Neural cell (in vitro differentiated cells): ENCODE data around the gene MS4A6E. TPM values are rescaled to one million over a fixed set of nuclear protein-coding genes. Genes with fewer than 3 reads are reported as not detected.
"Not testable (repeated sequence)": the region's sequence is repeated elsewhere in the genome, so short reads cannot be mapped to it uniquely, and the experiment has no call there.

Experiments used
- H2AFZ ChIP-seq: fragments of 200-600, 300-800 bp; sonication (generic), shearing (Covaris generic); 2 replicates; pipeline ENCODE4 v1.6.0; 2014; ENCODE audit warnings: low read depth, mild to moderate bottlenecking, antibody characterized with exemption, low read length, moderate library complexity
- H3F3A ChIP-seq: fragments of 200-600 bp; shearing (Covaris generic); 2 replicates; pipeline ENCODE4 v1.6.1; 2016; ENCODE audit warnings: mild to moderate bottlenecking, moderate library complexity, mixed read lengths, antibody characterized with exemption, low read length; ENCODE audit not compliant: insufficient read depth, poor library complexity, severe bottlenecking
- H3K27ac ChIP-seq: fragments of 200-600, 300-800 bp; sonication (generic), shearing (Covaris generic); 2 replicates; pipeline ENCODE4 v1.5.1; 2014; ENCODE audit warnings: mild to moderate bottlenecking, low read length, moderate library complexity
- H3K27me3 ChIP-seq: fragments of 300-800, 200-600 bp; sonication (generic), shearing (Covaris generic); 2 replicates; pipeline ENCODE4 v1.6.0; 2014; ENCODE audit warnings: mild to moderate bottlenecking, low read depth, low read length, moderate library complexity; ENCODE audit not compliant: insufficient read depth
- H3K36me3 ChIP-seq: fragments of 300-800, 200-600 bp; sonication (generic), shearing (Covaris generic); 2 replicates; pipeline ENCODE4 v1.5.1; 2014; ENCODE audit warnings: mild to moderate bottlenecking, antibody characterized with exemption, low read length, moderate library complexity; ENCODE audit not compliant: insufficient read depth
- H3K4me2 ChIP-seq: fragments of 300-800, 200-600 bp; sonication (generic), shearing (Covaris generic); 2 replicates; pipeline ENCODE4 v1.6.0; 2014; ENCODE audit warnings: mild to moderate bottlenecking, low read length
- H3K4me3 ChIP-seq: fragments of 300-800, 200-600 bp; sonication (generic), shearing (Covaris generic); 2 replicates; pipeline ENCODE4 v1.5.1; 2014; ENCODE audit warnings: mild to moderate bottlenecking, low read length, moderate library complexity
- H3K79me2 ChIP-seq: fragments of 200-600 bp; shearing (Covaris generic); replicated peaks from 2 replicates; pipeline ENCODE4 v1.6.0; 2014; ENCODE audit warnings: mild to moderate bottlenecking, low read length, moderate library complexity; ENCODE audit not compliant: insufficient read depth
- H3K9ac ChIP-seq: fragments of 300-800, 200-600 bp; sonication (generic), shearing (Covaris generic); 2 replicates; pipeline ENCODE4 v1.6.1; 2016; ENCODE audit warnings: mild to moderate bottlenecking, low read length, mixed read lengths
- H3K9me2 ChIP-seq: fragments of 200-600 bp; shearing (Covaris generic); 2 replicates; pipeline ENCODE4 v1.6.1; 2016; ENCODE audit warnings: mild to moderate bottlenecking, low read length, mixed read lengths; ENCODE audit not compliant: insufficient read depth
- H3K9me3 ChIP-seq: fragments of 200-600, 300-800 bp; sonication (generic), shearing (Covaris generic); 2 replicates; pipeline ENCODE4 v1.6.1; 2016; ENCODE audit warnings: mild to moderate bottlenecking, mixed run types, low read length, moderate library complexity, mixed read lengths
- H4K20me1 ChIP-seq: fragments of 200-600 bp; shearing (Covaris generic); 2 replicates; pipeline ENCODE4 v1.6.1; 2016; ENCODE audit warnings: mild to moderate bottlenecking, mixed run types; ENCODE audit not compliant: insufficient read depth
- CTCF ChIP-seq: fragments of 450-650 bp; IDR thresholded peaks from 2 replicates; pipeline ENCODE4 v1.5.1; 2014; ENCODE audit warnings: antibody characterized with exemption, mild to moderate bottlenecking, moderate library complexity; ENCODE audit not compliant: poor library complexity, severe bottlenecking
- EP300 ChIP-seq: fragments of 450-650 bp; conservative IDR thresholded peaks from 2 replicates; pipeline ENCODE4 v1.6.1; 2014; ENCODE audit warnings: antibody characterized with exemption, mild to moderate bottlenecking, moderate library complexity; ENCODE audit not compliant: poor library complexity, severe bottlenecking
- EZH2 ChIP-seq: fragments of 200-600, 300-800 bp; shearing (Covaris generic), sonication (generic); IDR thresholded peaks from 2 replicates; pipeline ENCODE4 v1.6.1; 2014; ENCODE audit warnings: antibody characterized with exemption, low read length, borderline replicate concordance, mild to moderate bottlenecking; ENCODE audit not compliant: insufficient read depth, poor library complexity, severe bottlenecking
- MXI1 ChIP-seq: fragments of 450-650 bp; conservative IDR thresholded peaks from 2 replicates; pipeline ENCODE4 v1.6.1; 2014; ENCODE audit warnings: antibody characterized with exemption, mild to moderate bottlenecking; ENCODE audit not compliant: poor library complexity, severe bottlenecking
- POLR2AphosphoS5 ChIP-seq: IDR thresholded peaks from 2 replicates; pipeline ENCODE4 v1.6.1; 2012
- RAD21 ChIP-seq: fragments of 450-650 bp; conservative IDR thresholded peaks from 2 replicates; pipeline ENCODE4 v1.6.1; 2014; ENCODE audit warnings: antibody characterized with exemption, mild to moderate bottlenecking, moderate library complexity
- REST ChIP-seq: IDR thresholded peaks from 2 replicates; pipeline ENCODE4 v1.6.1; 2012; ENCODE audit warnings: borderline replicate concordance
- SMC3 ChIP-seq: fragments of 450-650 bp; conservative IDR thresholded peaks from 2 replicates; pipeline ENCODE4 v1.6.1; 2014; ENCODE audit warnings: antibody characterized with exemption, mild to moderate bottlenecking, moderate library complexity; ENCODE audit not compliant: poor library complexity
- TAF1 ChIP-seq: IDR thresholded peaks from 2 replicates; pipeline ENCODE4 v1.6.1; 2012; ENCODE audit warnings: low read depth
- polyA plus RNA-seq: library from polyadenylated mRNA; depleted of rRNA; stranded (reverse); fragments of >200 nt; gene quantifications from 2 replicates; pipeline ENCODE4 v1.2.3, GENCODE V29; 2014

The MS4A6E gene
- polyA plus RNA-seq, 1 donor from 2014 or later: not detected

- Histone ChIP-seq H4K20me1 (no peaks in the 10 kb centered on the region), H3K4me3 (no peak overlapping the region), H3K4me2 (no peak overlapping the region), H2AFZ (no peak overlapping the region), H3F3A (no peaks in the 10 kb centered on the region), H3K36me3 (no peaks in the 10 kb centered on the region), H3K27me3 (no peaks in the 10 kb centered on the region), H3K9me2 (no peaks in the 10 kb centered on the region), H3K79me2 (no peaks in the 10 kb centered on the region), H3K9ac (no peak overlapping the region), H3K9me3 (no peaks in the 10 kb centered on the region), H3K27ac (no peak overlapping the region)
- TF ChIP-seq MXI1 (no peak), REST (no peak), RAD21 (no peak), CTCF (no peak), SMC3 (no peak), EZH2 (no peak), POLR2AphosphoS5 (no peak)
Observed at GRCh38 chr11:60301178-60301577, 25.9 kb upstream of the MS4A6E start.

GRCh38 chr11:60301884-60302283 lies 25.2 kb upstream of the MS4A6E start:
- not testable (repeated sequence) for H3K9ac ChIP-seq, H4K20me1 ChIP-seq, H3F3A ChIP-seq, H3K27me3 ChIP-seq, H3K36me3 ChIP-seq, H3K9me2 ChIP-seq, H2AFZ ChIP-seq, H3K4me2 ChIP-seq, H3K4me3 ChIP-seq, H3K9me3 ChIP-seq, H3K27ac ChIP-seq, H3K79me2 ChIP-seq

- H3K27ac ChIP-seq: no peak overlapping the region
- H3K9me2 ChIP-seq: no peaks in the 10 kb centered on the region
- no peak overlapping the region for H3K9ac ChIP-seq
- H2AFZ ChIP-seq: no peak overlapping the region
- H3F3A ChIP-seq: no peaks in the 10 kb centered on the region
- H4K20me1 ChIP-seq: no peaks in the 10 kb centered on the region
- no peaks in the 10 kb centered on the region for H3K9me3 ChIP-seq
- no peaks in the 10 kb centered on the region for H3K27me3 ChIP-seq
- TF ChIP-seq TAF1: no peak
- no peak for TF ChIP-seq EZH2
- TF ChIP-seq MXI1: no peak
- TF ChIP-seq POLR2AphosphoS5: no peak
- no peak for TF ChIP-seq SMC3
- no peak for TF ChIP-seq REST
- no peak for TF ChIP-seq EP300
- TF ChIP-seq RAD21: no peak
- TF ChIP-seq CTCF: no peak
- H3K4me3 ChIP-seq: no peak overlapping the region
- H3K79me2 ChIP-seq: no peaks in the 10 kb centered on the region
- no peak overlapping the region for H3K4me2 ChIP-seq
- no peaks in the 10 kb centered on the region for H3K36me3 ChIP-seq
Observed at GRCh38 chr11:60303661-60304060, 23.4 kb upstream of the MS4A6E start.
